PC-3 (cell line): ENCODE measurements around the gene SELENOI. TPM values are rescaled to one million over a fixed set of nuclear protein-coding genes. Genes with fewer than 3 reads are reported as not detected.

Experiments
- ATAC-seq: fragments of 200-7000 bp; cut with Tn5 transposase; 2 replicates; pipeline ENCODE4 v1.9.1; 2020; ENCODE audit warnings: mild to moderate bottlenecking, moderate library complexity
- BruUV-seq: library from RNA; stranded (reverse); fragments of 400-500 nt; replicated peaks from 2 replicates; lab custom pipeline; 2021; lab: Mats Ljungman, UMichigan
- CTCF ChIA-PET: fragments of 300-600 bp; sonication (Branson Sonifier 250); formaldehyde crosslinking; loops from one replicate; lab custom pipeline; 2022; ENCODE audit warnings: antibody characterized with exemption; lab: Charles Lee
- POLR2A ChIA-PET: fragments of 300-600 bp; sonication (Branson Sonifier 250); formaldehyde crosslinking; loops from one replicate; lab custom pipeline; 2022; ENCODE audit warnings: antibody characterized with exemption; ENCODE audit not compliant: unreplicated experiment; lab: Charles Lee
- DNase-seq: peaks from one replicate; pipeline ENCODE4 v3.0.0-alpha.2; 2015
- H2AFZ ChIP-seq: fragments of 300-600 bp; sonication (generic); 2 replicates; pipeline ENCODE4 v1.6.0; 2016; ENCODE audit warnings: antibody characterized with exemption, low read length
- H3F3A ChIP-seq: fragments of 300-600 bp; sonication (generic); one replicate; pipeline ENCODE4 v1.6.0; 2017; ENCODE audit warnings: antibody characterized with exemption, low read length, control low read depth, mild to moderate bottlenecking; ENCODE audit not compliant: unreplicated experiment
- H3K27ac ChIP-seq: fragments of 300-600 bp; sonication (generic); 2 replicates; pipeline ENCODE4 v1.5.1; 2016; ENCODE audit warnings: mild to moderate bottlenecking, low read length
- H3K27me3 ChIP-seq: fragments of 300-600 bp; sonication (generic); 2 replicates; pipeline ENCODE4 v1.6.1; 2016; ENCODE audit warnings: low read length, mixed read lengths
- H3K36me3 ChIP-seq: fragments of 300-600 bp; sonication (generic); 2 replicates; pipeline ENCODE4 v1.6.1; 2016; ENCODE audit warnings: low read depth, mixed run types, low read length, mixed read lengths
- H3K4me1 ChIP-seq: fragments of 300-600 bp; sonication (generic); 2 replicates; pipeline ENCODE4 v1.5.1; 2016; ENCODE audit warnings: low read length; ENCODE audit not compliant: insufficient read depth
- H3K4me2 ChIP-seq: fragments of 300-600 bp; sonication (generic); 2 replicates; pipeline ENCODE4 v1.6.0; 2016; ENCODE audit warnings: low read length
- H3K4me3 ChIP-seq: fragments of 300-600 bp; sonication (generic); 2 replicates; pipeline ENCODE4 v1.5.1; 2016; ENCODE audit warnings: mild to moderate bottlenecking, low read length, mixed read lengths
- H3K79me2 ChIP-seq: fragments of 300-600 bp; sonication (generic); 2 replicates; pipeline ENCODE4 v1.6.1; 2017; ENCODE audit warnings: low read length, mixed read lengths
- H3K9ac ChIP-seq: fragments of 300-600 bp; sonication (generic); 2 replicates; pipeline ENCODE4 v1.6.0; 2016; ENCODE audit warnings: mild to moderate bottlenecking, low read length
- H3K9me2 ChIP-seq: fragments of 300-600 bp; sonication (generic); replicated peaks from 2 replicates; pipeline ENCODE4 v1.6.1; 2016; ENCODE audit warnings: mixed run types, low read length, mixed read lengths
- H3K9me3 ChIP-seq: fragments of 300-600 bp; sonication (generic); 2 replicates; pipeline ENCODE4 v1.6.1; 2016; ENCODE audit warnings: low read length, mixed read lengths
- H4K20me1 ChIP-seq: fragments of 300-600 bp; sonication (generic); 2 replicates; pipeline ENCODE4 v1.6.1; 2016; ENCODE audit warnings: low read length, mixed read lengths
- EZH2 ChIP-seq: fragments of 300-600 bp; sonication (generic); IDR thresholded peaks from one replicate; pipeline ENCODE4 v1.6.1; 2017; ENCODE audit warnings: antibody characterized with exemption, mild to moderate bottlenecking, low read length; ENCODE audit not compliant: unreplicated experiment
- EZH2phosphoT487 ChIP-seq: fragments of 300-600 bp; sonication (generic); IDR thresholded peaks from 2 replicates; pipeline ENCODE4 v1.6.1; 2018; ENCODE audit warnings: mild to moderate bottlenecking, antibody characterized with exemption, low read length, borderline replicate concordance
- intact Hi-C: fragments of 100-400 bp; cut with micrococcal nuclease; formaldehyde crosslinking; loops from 2 replicates; pipeline ENCODE4 v1.9.0; 2023
- total RNA-seq: library from RNA; depleted of rRNA; stranded (reverse); fragments of >200 nt; gene quantifications from 2 replicates; pipeline ENCODE4 v1.2.3, GENCODE V29; 2014
- TF ChIP-seq, protein P1 (sequence below): fragments of 300-600 bp; sonication (generic); conservative IDR thresholded peaks from 2 replicates; pipeline ENCODE4 v1.5.1; 2017; ENCODE audit warnings: antibody characterized with exemption, low read depth, mild to moderate bottlenecking, low read length

SELENOI gene
- total RNA-seq, 1 experiment from 2014 or later = 22.3 TPM

- Histone ChIP-seq H3K27ac (peak within 1 kb of the TSS; percentile 82), H3K36me3 (no peaks in the 10 kb centered on the region), H3K4me3 (peak within 1 kb of the TSS; percentile 91), H3K9me3 (no peaks in the 10 kb centered on the region), H3K9ac (peak within 1 kb of the TSS; percentile 97), H2AFZ (peak within 1 kb of the TSS; percentile 86), H3K79me2 (peaks cover 75% of the 10 kb centered on the region), H3K4me2 (peak within 1 kb of the TSS; percentile 98), H3K4me1 (peaks cover 43% of the 10 kb centered on the region), H3K9me2 (no peaks in the 10 kb centered on the region), H3K27me3 (no peaks in the 10 kb centered on the region), H4K20me1 (peaks cover 13% of the 10 kb centered on the region), H3F3A (no peaks in the 10 kb centered on the region)
- TF ChIP-seq EZH2phosphoT487 = no peak
- TF ChIP-seq, protein P1, sequence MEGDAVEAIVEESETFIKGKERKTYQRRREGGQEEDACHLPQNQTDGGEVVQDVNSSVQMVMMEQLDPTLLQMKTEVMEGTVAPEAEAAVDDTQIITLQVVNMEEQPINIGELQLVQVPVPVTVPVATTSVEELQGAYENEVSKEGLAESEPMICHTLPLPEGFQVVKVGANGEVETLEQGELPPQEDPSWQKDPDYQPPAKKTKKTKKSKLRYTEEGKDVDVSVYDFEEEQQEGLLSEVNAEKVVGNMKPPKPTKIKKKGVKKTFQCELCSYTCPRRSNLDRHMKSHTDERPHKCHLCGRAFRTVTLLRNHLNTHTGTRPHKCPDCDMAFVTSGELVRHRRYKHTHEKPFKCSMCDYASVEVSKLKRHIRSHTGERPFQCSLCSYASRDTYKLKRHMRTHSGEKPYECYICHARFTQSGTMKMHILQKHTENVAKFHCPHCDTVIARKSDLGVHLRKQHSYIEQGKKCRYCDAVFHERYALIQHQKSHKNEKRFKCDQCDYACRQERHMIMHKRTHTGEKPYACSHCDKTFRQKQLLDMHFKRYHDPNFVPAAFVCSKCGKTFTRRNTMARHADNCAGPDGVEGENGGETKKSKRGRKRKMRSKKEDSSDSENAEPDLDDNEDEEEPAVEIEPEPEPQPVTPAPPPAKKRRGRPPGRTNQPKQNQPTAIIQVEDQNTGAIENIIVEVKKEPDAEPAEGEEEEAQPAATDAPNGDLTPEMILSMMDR = no peak
- TF ChIP-seq EZH2 = no peak
- intact Hi-C loops = loop anchor here (2.0 kb wide), 1 partner anchor 122 kb away; no protein-coding TSS in a partner anchor
- DNase-seq = peak; percentile 53
- ChIA-PET CTCF (no interaction called here), POLR2A (no interaction called here)
- BruUV-seq = TSS peak; percentile 57
- ATAC-seq = peak; percentile 39
These were observed 611 bp downstream of the SELENOI start, which contains the start of gene ADGRF3 for GRCh38 chr2:26346454-26347053. ADGRF3 (minus strand) TSS chr2:26346789; CDS start chr2:26346234, 555 bp downstream.

DNA sequence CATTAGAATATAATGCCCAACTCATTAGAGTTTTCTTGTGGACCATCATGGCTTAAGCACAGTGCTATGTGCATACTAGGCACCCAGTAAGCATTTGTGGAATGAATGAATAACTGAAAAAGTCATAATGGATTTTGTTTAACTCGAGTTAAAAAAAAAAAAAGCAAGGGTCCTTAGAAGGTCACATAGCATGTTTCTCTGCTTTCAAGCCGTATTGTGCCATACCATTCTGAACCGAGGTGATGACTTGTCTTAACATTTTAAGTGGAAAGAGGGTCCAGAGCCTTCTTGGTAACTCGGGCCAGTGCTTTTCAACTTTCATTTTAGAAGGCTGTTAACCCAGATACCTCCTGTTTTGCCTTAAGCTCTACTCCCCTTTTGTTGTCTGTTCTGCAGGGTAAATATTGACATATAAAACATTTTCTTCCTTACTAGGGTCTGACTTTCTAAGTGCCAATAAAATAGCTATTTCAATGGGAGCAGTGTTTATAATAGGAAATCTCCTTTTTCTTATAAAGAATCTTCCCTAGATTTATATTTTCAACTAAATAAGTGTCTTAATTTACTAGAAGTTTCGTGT lies 1.4 kb downstream of the SELENOI start:
- Histone ChIP-seq H3K9me2 (no peaks in the 10 kb centered on the region), H3K36me3 (no peaks in the 10 kb centered on the region), H3K4me2 (peak overlapping the region; percentile 98), H3K27ac (no peak overlapping the region), H3K27me3 (no peaks in the 10 kb centered on the region), H4K20me1 (peaks cover 13% of the 10 kb centered on the region), H3K79me2 (peaks cover 83% of the 10 kb centered on the region), H3K4me1 (peaks cover 43% of the 10 kb centered on the region), H2AFZ (no peak overlapping the region), H3K4me3 (peak overlapping the region; percentile 91), H3K9ac (peak overlapping the region; percentile 96), H3K9me3 (no peaks in the 10 kb centered on the region), H3F3A (no peaks in the 10 kb centered on the region)
- DNase-seq (no peak), ATAC-seq (no peak)
- TF ChIP-seq EZH2 = no peak
- no peak for TF ChIP-seq EZH2phosphoT487
- no TSS peak for BruUV-seq
- POLR2A ChIA-PET = no interaction called here
- intact Hi-C loops = loop anchor here (2.0 kb wide), 1 partner anchor 121 kb away; no protein-coding TSS in a partner anchor
- CTCF ChIA-PET = no interaction called here

DNA sequence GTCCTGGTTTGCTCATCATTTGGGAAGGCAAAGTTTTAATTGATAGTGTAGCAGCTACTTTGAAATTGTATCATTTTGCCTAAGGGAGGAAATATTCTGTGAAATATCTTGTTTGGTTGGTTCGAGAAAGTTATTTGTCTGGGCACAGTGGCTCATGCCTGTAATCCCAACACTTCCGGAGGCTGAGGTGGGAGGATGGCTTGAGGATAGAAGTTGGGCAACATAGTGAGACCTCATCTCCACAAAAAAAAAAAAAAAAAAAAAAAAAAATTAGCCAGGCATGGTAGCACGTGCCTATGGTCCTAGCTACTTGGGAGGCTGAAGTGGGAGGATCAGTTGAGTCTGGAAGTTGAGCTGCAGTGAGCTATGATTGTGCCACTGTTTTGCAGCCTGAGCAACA lies 3.7 kb downstream of the SELENOI start:
- no peak for DNase-seq
- Histone ChIP-seq H3K4me3 (no peak overlapping the region), H3K9ac (no peak overlapping the region), H2AFZ (no peak overlapping the region), H3K27ac (no peak overlapping the region), H3K27me3 (no peaks in the 10 kb centered on the region), H4K20me1 (peaks cover 16% of the 10 kb centered on the region), H3K9me2 (no peaks in the 10 kb centered on the region), H3K36me3 (no peaks in the 10 kb centered on the region), H3K9me3 (no peaks in the 10 kb centered on the region), H3K4me1 (peaks cover 26% of the 10 kb centered on the region), H3K4me2 (no peak overlapping the region), H3K79me2 (peaks cover 96% of the 10 kb centered on the region), H3F3A (no peaks in the 10 kb centered on the region)
- intact Hi-C loops = no loop called here
- no TSS peak for BruUV-seq
- ATAC-seq = no peak
- ChIA-PET CTCF (interaction anchor here (0.6 kb wide), 1 partner anchor 19 kb away, joined by 9 read pairs; no protein-coding TSS in a partner anchor), POLR2A (no interaction called here)
- TF ChIP-seq EZH2phosphoT487 = no peak
- TF ChIP-seq EZH2 = no peak
- TF ChIP-seq, protein P1 = no peak
